MCF 10A (cell line): ENCODE measurements around the gene TMCC1. TPM values are rescaled to one million over a fixed set of nuclear protein-coding genes. Genes with fewer than 3 reads are reported as not detected.

Experiments
- BruUV-seq: library from RNA; stranded (reverse); fragments of 400-500 nt; replicated peaks from 2 replicates; lab custom pipeline; 2021; lab: Mats Ljungman, UMichigan
- CTCF ChIA-PET: fragments of 300-600 bp; sonication (Branson Sonifier 250); formaldehyde crosslinking; extraction: SDS; loops from one replicate; lab custom pipeline; 2021; ENCODE audit warnings: antibody characterized with exemption, inconsistent platforms; lab: Yijun Ruan, JAX
- POLR2A ChIA-PET: fragments of 300-600, 350-650 bp; sonication (Branson Sonifier 250); formaldehyde crosslinking; extraction: SDS; loops from one replicate; lab custom pipeline; 2020; ENCODE audit warnings: antibody characterized with exemption, inconsistent platforms; lab: Yijun Ruan, JAX
- DNase-seq: peaks from one replicate; pipeline ENCODE4 v3.0.0-alpha.2; 2018; ENCODE audit not compliant: unreplicated experiment
- H3K27ac Mint-ChIP-seq: one replicate; pipeline ENCODE4 v1.8.0; 2022; ENCODE audit warnings: mild to moderate bottlenecking, low read depth, mixed read lengths; ENCODE audit not compliant: unreplicated experiment
- H3K27me3 Mint-ChIP-seq: one replicate; pipeline ENCODE4 v1.8.0; 2022; ENCODE audit warnings: mixed read lengths; ENCODE audit not compliant: insufficient read depth, unreplicated experiment
- H3K36me3 Mint-ChIP-seq: one replicate; pipeline ENCODE4 v1.8.0; 2022; ENCODE audit warnings: mild to moderate bottlenecking, moderate library complexity, mixed read lengths; ENCODE audit not compliant: insufficient read depth, unreplicated experiment
- H3K4me1 Mint-ChIP-seq: one replicate; pipeline ENCODE4 v1.8.0; 2022; ENCODE audit warnings: mixed read lengths; ENCODE audit not compliant: insufficient read depth, unreplicated experiment
- H3K4me3 Mint-ChIP-seq: one replicate; pipeline ENCODE4 v1.8.0; 2022; ENCODE audit warnings: mild to moderate bottlenecking, moderate library complexity, mixed read lengths; ENCODE audit not compliant: unreplicated experiment
- H3K9me3 Mint-ChIP-seq: one replicate; pipeline ENCODE4 v1.8.0; 2022; ENCODE audit warnings: mixed read lengths; ENCODE audit not compliant: unreplicated experiment
- intact Hi-C: fragments of 100-400 bp; cut with micrococcal nuclease; formaldehyde crosslinking; loops from 2 replicates; pipeline ENCODE4 v1.14.1; 2022
- total RNA-seq: library from RNA; stranded (reverse); gene quantifications from 2 replicates; pipeline ENCODE4 v1.2.3, GENCODE V29; 2022
- TF ChIP-seq, protein P1 (sequence below): fragments of 200-600 bp; IDR thresholded peaks from one replicate; pipeline ENCODE4 v1.8.0; 2022; ENCODE audit warnings: antibody characterized with exemption, mild to moderate bottlenecking; ENCODE audit not compliant: unreplicated experiment

The TMCC1 gene
- total RNA-seq, 1 experiment from 2014 or later: 31.2 TPM

- no TSS peak for BruUV-seq
- Mint-ChIP-seq H3K4me3 (no peak overlapping the region), H3K27me3 (no peaks in the 10 kb centered on the region), H3K27ac (no peak overlapping the region), H3K9me3 (no peaks in the 10 kb centered on the region), H3K4me1 (peaks cover 6% of the 10 kb centered on the region), H3K36me3 (no peaks in the 10 kb centered on the region)
- TF ChIP-seq, protein P1, sequence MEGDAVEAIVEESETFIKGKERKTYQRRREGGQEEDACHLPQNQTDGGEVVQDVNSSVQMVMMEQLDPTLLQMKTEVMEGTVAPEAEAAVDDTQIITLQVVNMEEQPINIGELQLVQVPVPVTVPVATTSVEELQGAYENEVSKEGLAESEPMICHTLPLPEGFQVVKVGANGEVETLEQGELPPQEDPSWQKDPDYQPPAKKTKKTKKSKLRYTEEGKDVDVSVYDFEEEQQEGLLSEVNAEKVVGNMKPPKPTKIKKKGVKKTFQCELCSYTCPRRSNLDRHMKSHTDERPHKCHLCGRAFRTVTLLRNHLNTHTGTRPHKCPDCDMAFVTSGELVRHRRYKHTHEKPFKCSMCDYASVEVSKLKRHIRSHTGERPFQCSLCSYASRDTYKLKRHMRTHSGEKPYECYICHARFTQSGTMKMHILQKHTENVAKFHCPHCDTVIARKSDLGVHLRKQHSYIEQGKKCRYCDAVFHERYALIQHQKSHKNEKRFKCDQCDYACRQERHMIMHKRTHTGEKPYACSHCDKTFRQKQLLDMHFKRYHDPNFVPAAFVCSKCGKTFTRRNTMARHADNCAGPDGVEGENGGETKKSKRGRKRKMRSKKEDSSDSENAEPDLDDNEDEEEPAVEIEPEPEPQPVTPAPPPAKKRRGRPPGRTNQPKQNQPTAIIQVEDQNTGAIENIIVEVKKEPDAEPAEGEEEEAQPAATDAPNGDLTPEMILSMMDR: no peak
- DNase-seq: no peak
- POLR2A ChIA-PET: no interaction called here
- CTCF ChIA-PET: no interaction called here
- intact Hi-C loops: no loop called here
Observed at GRCh38 chr3:129610276-129610675, 283.2 kb downstream of the TMCC1 start.

DNA sequence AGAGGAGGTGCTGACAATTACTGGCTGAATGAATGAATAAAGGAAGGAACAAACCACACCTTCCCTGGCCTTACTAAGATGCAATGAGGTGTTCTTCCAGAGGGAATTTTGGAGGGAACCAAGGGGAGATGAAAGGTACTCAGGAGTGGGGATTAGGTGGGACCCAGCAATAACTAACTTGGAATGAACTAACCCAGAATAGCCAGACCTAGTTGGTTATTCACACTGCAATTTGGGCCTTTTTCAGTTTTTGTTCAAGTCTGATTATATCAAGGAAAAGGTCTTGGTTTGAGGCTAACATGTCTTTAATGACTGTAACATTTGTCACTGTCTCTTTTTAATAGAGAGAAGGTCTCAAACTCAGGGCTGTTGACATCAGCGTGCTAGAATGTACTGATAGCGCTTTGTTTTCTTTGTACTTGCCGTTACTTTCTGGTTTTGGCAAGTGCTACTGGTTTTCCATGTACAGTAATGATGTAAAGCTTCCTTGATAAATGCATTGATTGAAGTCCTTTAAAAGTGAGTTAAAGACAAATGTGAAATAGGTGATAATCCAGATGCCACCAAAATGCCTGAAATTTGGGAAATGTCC is 283.8 kb downstream of the TMCC1 start:
- intact Hi-C loops: loop anchor here (2.0 kb wide), 1 partner anchor 119 kb away; no protein-coding TSS in a partner anchor
- CTCF ChIA-PET: no interaction called here

DNA sequence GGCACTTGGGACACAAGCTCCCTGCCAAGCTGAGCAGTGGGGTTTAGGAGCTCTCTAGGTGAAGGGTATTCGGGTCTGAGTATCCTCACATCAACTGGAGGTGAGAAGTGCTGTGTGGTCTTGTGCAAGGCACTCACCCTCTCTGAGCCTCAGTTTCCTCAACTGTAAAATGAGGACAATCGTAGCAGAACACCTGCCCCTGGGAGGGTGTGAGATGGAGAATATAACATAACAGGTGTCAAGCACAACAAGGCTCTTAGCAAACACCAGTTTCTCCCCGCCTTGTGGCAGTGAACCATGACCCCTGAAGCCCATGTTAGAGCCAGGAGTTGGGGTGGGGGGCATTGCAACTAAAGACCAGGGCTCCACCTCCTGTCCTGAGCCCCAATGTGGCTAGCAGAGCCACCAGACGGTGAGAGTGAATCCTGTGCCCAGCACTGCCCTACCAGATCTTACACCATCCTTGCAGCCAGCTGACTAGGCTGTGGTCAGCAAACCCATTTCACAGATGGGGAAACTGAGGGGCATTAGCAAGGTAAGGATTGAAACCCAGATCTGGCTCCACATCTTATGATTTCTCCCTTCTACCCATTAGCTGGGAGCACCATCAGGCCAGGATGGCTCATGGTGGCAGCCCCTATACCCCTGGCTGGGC is 284.4 kb downstream of the TMCC1 start:
- intact Hi-C loops: loop anchor here (2.0 kb wide), 1 partner anchor 118 kb away; no protein-coding TSS in a partner anchor
- no peak for DNase-seq
- ChIA-PET CTCF (interaction anchor here (0.6 kb wide), 1 partner anchor 9 kb away, joined by 3 read pairs; no protein-coding TSS in a partner anchor), POLR2A (interaction anchor here (1.0 kb wide), 2 partner anchors 17 to 122 kb away, joined by 3 to 4 read pairs; no protein-coding TSS in a partner anchor)
- BruUV-seq: no TSS peak
- Mint-ChIP-seq H3K36me3 (no peaks in the 10 kb centered on the region), H3K9me3 (no peaks in the 10 kb centered on the region), H3K4me3 (peak overlapping the region; percentile 5), H3K27me3 (no peaks in the 10 kb centered on the region), H3K27ac (no peak overlapping the region), H3K4me1 (peaks cover 6% of the 10 kb centered on the region)
- TF ChIP-seq, protein P1: no peak

More for the DNA sequence above, 283.8 kb downstream of the TMCC1 start:
- Mint-ChIP-seq H3K36me3 (no peaks in the 10 kb centered on the region), H3K4me1 (peaks cover 6% of the 10 kb centered on the region), H3K9me3 (no peaks in the 10 kb centered on the region), H3K27ac (no peak overlapping the region), H3K27me3 (no peaks in the 10 kb centered on the region), H3K4me3 (no peak overlapping the region)
- DNase-seq: no peak
- POLR2A ChIA-PET: interaction anchor here (1.0 kb wide), 1 partner anchor 16 kb away, joined by 3 read pairs; no protein-coding TSS in a partner anchor
- TF ChIP-seq, protein P1: no peak
- no TSS peak for BruUV-seq
